Vagina (tissue), 2 donors: ENCODE data around the gene WSB1. TPM values are rescaled to one million over a fixed set of nuclear protein-coding genes. Genes with fewer than 3 reads are reported as not detected.
A peak's percentile ranks its signal among the peaks of the same experiment; 100 is the strongest.

Experiments used
- DNase-seq, 2 donors: peaks; one replicate each; pipeline ENCODE4 v3.0.0-alpha.2; 2017; ENCODE audit errors: extremely low spot score in 2 of 2
- H3K27ac ChIP-seq: fragments of 200-600 bp; sonication (generic); one replicate; pipeline ENCODE4 v1.5.1; 2019
- H3K27me3 ChIP-seq: fragments of 200-600 bp; sonication (generic); one replicate; pipeline ENCODE4 v1.5.1; 2019
- H3K36me3 ChIP-seq, 2 donors: fragments of 200-600 bp; sonication (generic); one replicate each; pipeline ENCODE4 v1.5.1; 2017 to 2019
- H3K4me1 ChIP-seq: fragments of 200-600 bp; sonication (generic); one replicate; pipeline ENCODE4 v1.5.1; 2019
- H3K4me3 ChIP-seq, 2 donors: fragments of 200-600 bp; sonication (generic); 1 replicate in 1 of 2; 2 replicates in 1 of 2; pipeline ENCODE4 v1.5.1; 2016 to 2019
- H3K9me3 ChIP-seq: fragments of 200-600 bp; sonication (generic); one replicate; pipeline ENCODE4 v1.5.1; 2019
- CTCF ChIP-seq, 3 experiments: fragments of 450-650 bp in 2 of 3; fragments of 200-600 bp in 1 of 3; sonication (generic) in 1 of 3; IDR thresholded peaks; one replicate each; pipeline ENCODE4 v1.5.1; 2017 to 2019; ENCODE audit warnings: antibody characterized with exemption in 3 of 3, mild to moderate bottlenecking in 2 of 3, moderate library complexity in 2 of 3
- POLR2A ChIP-seq, 2 donors: fragments of 450-650 bp; IDR thresholded peaks; one replicate each; pipeline ENCODE4 v1.6.1; 2017; ENCODE audit warnings: antibody characterized with exemption in 2 of 2, mild to moderate bottlenecking in 2 of 2, moderate library complexity in 2 of 2
- POLR2AphosphoS5 ChIP-seq, 2 donors: sonication (generic); formaldehyde crosslinking; IDR thresholded peaks; one replicate each; pipeline ENCODE4 v1.9.0; 2017; ENCODE audit warnings: antibody characterized with exemption in 2 of 2, mild to moderate bottlenecking in 2 of 2, low read depth in 1 of 2; ENCODE audit not compliant: insufficient read depth in 1 of 2
- intact Hi-C: fragments of 100-400 bp; cut with DNase I; formaldehyde crosslinking; loops from one replicate; pipeline ENCODE4 v1.15.1; 2023
- total RNA-seq: library from RNA; depleted of rRNA; stranded (reverse); fragments of >200 nt; gene quantifications from one replicate; pipeline ENCODE4 v1.2.3, GENCODE V29; 2016

WSB1 gene
- total RNA-seq, 1 donor from 2014 or later = 158 TPM

- Histone ChIP-seq H3K4me1 (peaks cover 82% of the 10 kb centered on the region), H3K4me3 (peak overlapping the region in 1 of 2 donors; percentile 16), H3K36me3 (peaks cover 0 to under 1% of the 10 kb centered on the region in 2 donors), H3K27ac (peak overlapping the region; percentile 100), H3K27me3 (no peaks in the 10 kb centered on the region), H3K9me3 (no peaks in the 10 kb centered on the region)
- TF ChIP-seq CTCF (IDR thresholded peaks at IDR 0.05) (no peak), POLR2A (IDR thresholded peaks at IDR 0.05) (no peak), POLR2AphosphoS5 (IDR thresholded peaks at IDR 0.05; ENCODE audit: insufficient read depth in 1 of 2, low read depth in 1 of 2) (no peak)
- DNase-seq = no peak
- intact Hi-C loops = no loop called here
These were observed 5.6 kb downstream of the WSB1 start for GRCh38 chr17:27299384-27300049.

- no peak for TF ChIP-seq CTCF (IDR thresholded peaks at IDR 0.05)
- TF ChIP-seq POLR2AphosphoS5 (IDR thresholded peaks at IDR 0.05; ENCODE audit: insufficient read depth in 1 of 2, low read depth in 1 of 2) = no peak
- TF ChIP-seq POLR2A (IDR thresholded peaks at IDR 0.05) = no peak
- peak overlapping the region; percentile 0 for H3K27ac ChIP-seq
- H3K4me1 ChIP-seq = peaks cover 93% of the 10 kb centered on the region
- no peak for DNase-seq
- peaks cover 0 to 33% of the 10 kb centered on the region in 2 donors for H3K36me3 ChIP-seq
- H3K9me3 ChIP-seq = no peaks in the 10 kb centered on the region
- intact Hi-C loops = no loop called here
- no peaks in the 10 kb centered on the region for H3K27me3 ChIP-seq
- H3K4me3 ChIP-seq = no peak overlapping the region
These were observed 9.8 kb downstream of the WSB1 start for GRCh38 chr17:27303734-27304133.

GRCh38 chr17:27306276-27306835, 12.4 kb downstream of the WSB1 start:
- peaks cover 0 to 60% of the 10 kb centered on the region in 2 donors for H3K36me3 ChIP-seq
- H3K9me3 ChIP-seq = no peaks in the 10 kb centered on the region
- H3K27me3 ChIP-seq = no peaks in the 10 kb centered on the region
- DNase-seq = no peak
- TF ChIP-seq POLR2A (IDR thresholded peaks at IDR 0.05) (no peak), POLR2AphosphoS5 (IDR thresholded peaks at IDR 0.05; ENCODE audit: insufficient read depth in 1 of 2, low read depth in 1 of 2) (no peak), CTCF (IDR thresholded peaks at IDR 0.05) (no peak)
- intact Hi-C loops = no loop called here
- H3K4me1 ChIP-seq = peaks cover 67% of the 10 kb centered on the region
- no peak overlapping the region for H3K4me3 ChIP-seq
- H3K27ac ChIP-seq = no peak overlapping the region

GRCh38 chr17:27310565-27311110, 16.7 kb downstream of the WSB1 start:
- no peak for TF ChIP-seq POLR2A (IDR thresholded peaks at IDR 0.05)
- no peak for TF ChIP-seq POLR2AphosphoS5 (IDR thresholded peaks at IDR 0.05; ENCODE audit: insufficient read depth in 1 of 2, low read depth in 1 of 2)
- no peak for TF ChIP-seq CTCF (IDR thresholded peaks at IDR 0.05)
- Histone ChIP-seq H3K4me3 (no peak overlapping the region), H3K9me3 (no peaks in the 10 kb centered on the region), H3K27me3 (no peaks in the 10 kb centered on the region), H3K27ac (no peak overlapping the region), H3K4me1 (peaks cover 36% of the 10 kb centered on the region), H3K36me3 (peaks cover 6 to 88% of the 10 kb centered on the region in 2 donors)
- DNase-seq = no peak
- intact Hi-C loops = no loop called here

- no peaks in the 10 kb centered on the region for H3K27me3 ChIP-seq
- no peak overlapping the region for H3K4me3 ChIP-seq
- no peak for DNase-seq
- H3K4me1 ChIP-seq = peaks cover 12% of the 10 kb centered on the region
- intact Hi-C loops = no loop called here
- TF ChIP-seq POLR2AphosphoS5 (IDR thresholded peaks at IDR 0.05; ENCODE audit: insufficient read depth in 1 of 2, low read depth in 1 of 2) (no peak), CTCF (IDR thresholded peaks at IDR 0.05) (no peak), POLR2A (IDR thresholded peaks at IDR 0.05) (no peak)
- H3K36me3 ChIP-seq = peaks cover 6 to 92% of the 10 kb centered on the region in 2 donors
- H3K9me3 ChIP-seq = no peaks in the 10 kb centered on the region
- H3K27ac ChIP-seq = no peak overlapping the region
These were observed 19.4 kb downstream of the WSB1 start for GRCh38 chr17:27313301-27313700.
